H1 (cell line): Measurements from ENCODE around the gene MIEN1. TPM values are rescaled to one million over a fixed set of nuclear protein-coding genes. Genes with fewer than 3 reads are reported as not detected.

ENCODE experiments used
- KDM4A ChIP-seq: IDR thresholded peaks from one replicate; pipeline ENCODE4 v1.7.1; 2012; ENCODE audit warnings: low read depth, mild to moderate bottlenecking, moderate library complexity, low read length, inconsistent platforms; ENCODE audit not compliant: severe bottlenecking
- NANOG ChIP-seq: IDR thresholded peaks from 2 replicates; pipeline ENCODE4 v1.6.1; 2011; ENCODE audit warnings: low read length, low read depth, mild to moderate bottlenecking, inconsistent platforms; ENCODE audit not compliant: insufficient read depth, poor library complexity, severe bottlenecking
- POLR2A ChIP-seq, 2 experiments: IDR thresholded peaks; 1 replicate in 1 of 2; 2 replicates in 1 of 2; pipeline ENCODE4 v1.6.1; 2011; ENCODE audit warnings: low read depth in 2 of 2, low read length in 2 of 2, mild to moderate bottlenecking in 2 of 2; ENCODE audit errors: control extremely low read depth in 1 of 2
- POLR2AphosphoS5 ChIP-seq: IDR thresholded peaks from 2 replicates; pipeline ENCODE4 v1.6.1; 2011; ENCODE audit warnings: low read depth, low read length
- RAD21 ChIP-seq, 2 experiments: IDR thresholded peaks in 1 of 2; conservative IDR thresholded peaks in 1 of 2; 2 replicates each; pipeline ENCODE4 v1.6.1; 2011; ENCODE audit warnings: low read depth in 2 of 2, low read length in 2 of 2, improper control_type of control experiment in 1 of 2, inconsistent platforms in 1 of 2, mild to moderate bottlenecking in 1 of 2, moderate library complexity in 1 of 2
- RNF2 ChIP-seq: fragments of 200-900, 300-1000 bp; sonication (generic); IDR thresholded peaks from 2 replicates; pipeline ENCODE4 v1.7.1; 2016; ENCODE audit warnings: borderline replicate concordance, low read depth, mild to moderate bottlenecking, antibody characterized with exemption, low read length; ENCODE audit not compliant: poor library complexity, severe bottlenecking; ENCODE audit errors: missing control alignments
- SIRT6 ChIP-seq: IDR thresholded peaks from one replicate; pipeline ENCODE4 v1.7.1; 2012; ENCODE audit warnings: low read length, inconsistent platforms
- TCF12 ChIP-seq: IDR thresholded peaks from 2 replicates; pipeline ENCODE4 v1.6.1; 2011; ENCODE audit warnings: low read depth, mild to moderate bottlenecking, low read length
- polyA plus RNA-seq, 7 experiments: library from polyadenylated mRNA; depleted of rRNA in 3 of 7; stranded (reverse) in 5 of 7; unstranded in 2 of 7; fragments of >200 nt in 5 of 7; fragments of 200-250 nt in 2 of 7; gene quantifications; 1 replicate in 5 of 7; 2 replicates in 1 of 7; 4 replicates in 1 of 7; pipeline versions ENCODE4 v1.2.1 to v1.2.3, GENCODE V29; 2011 to 2013; ENCODE audit warnings: missing spikeins in 2 of 7, mixed read lengths in 2 of 7
- total RNA-seq: library from RNA; stranded (reverse); fragmentation: NEBNext Ultra II Directional; extraction: Animal tissue kit (Norgen Biotek cat#: 25700); gene quantifications from 2 replicates; pipeline ENCODE4 v1.2.1, GENCODE V29; 2021
- TF ChIP-seq, protein P1 (sequence below): IDR thresholded peaks from 2 replicates; pipeline ENCODE4 v1.6.1; 2012; ENCODE audit warnings: inconsistent platforms

MIEN1 gene
- total and polyA plus RNA-seq, 2 of the 8 experiments (the other 6 are each of a cell fraction or from before 2014, with no cell fraction given), result 29.6 to 54.9 TPM

DNA sequence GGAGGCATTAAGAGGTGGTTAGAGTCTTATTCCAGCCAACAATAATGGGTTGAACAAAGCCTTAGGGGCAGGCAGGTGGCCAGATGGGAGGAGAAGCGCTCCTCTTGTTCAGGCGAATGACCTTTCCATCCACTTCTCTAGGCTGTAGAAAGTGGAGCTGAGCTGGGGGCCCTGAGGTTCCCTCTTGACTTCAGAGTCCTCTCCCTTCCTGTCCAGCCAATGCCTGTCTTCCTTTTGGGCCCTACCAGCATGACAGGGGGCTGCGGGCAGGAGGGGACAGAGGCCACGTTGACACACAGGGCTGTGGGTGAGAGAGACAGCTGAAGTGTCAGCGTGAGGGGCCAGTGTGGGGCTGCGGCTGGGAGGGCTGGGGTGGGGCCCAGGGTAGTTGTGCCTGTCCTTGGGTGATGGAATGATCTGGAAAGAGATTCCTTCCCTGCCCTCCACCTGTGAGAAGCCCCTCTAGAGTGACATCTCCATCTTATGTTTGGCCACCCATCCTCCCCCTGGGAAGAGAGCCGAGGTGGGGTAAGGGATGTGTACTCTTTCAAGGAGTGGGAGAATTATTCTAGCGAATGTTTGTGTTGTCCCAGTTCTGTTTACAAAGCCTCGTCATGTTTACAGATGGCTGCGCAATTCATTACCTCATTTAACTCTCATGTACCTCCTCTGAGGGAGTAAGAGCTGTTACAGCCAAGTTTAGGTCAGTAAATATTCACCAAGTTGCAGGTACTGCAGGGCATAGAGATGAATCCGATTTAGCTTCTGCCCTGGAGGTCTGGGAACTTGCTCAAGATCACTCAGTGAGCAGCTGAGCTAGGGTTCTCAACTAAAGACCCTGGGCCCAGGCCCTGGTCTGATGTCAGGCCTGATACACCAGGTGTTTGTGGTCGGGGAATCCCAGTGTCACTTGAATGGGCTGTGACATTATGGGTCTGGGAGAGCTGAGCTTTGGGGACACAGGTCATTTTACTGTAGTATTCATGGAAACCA is 27.1 kb downstream of the MIEN1 start (continued):
- TF ChIP-seq SIRT6, result no peak
- TF ChIP-seq RNF2, result no peak
- no peak for TF ChIP-seq KDM4A
- no peak for TF ChIP-seq POLR2A (IDR thresholded peaks at IDR 0.05; ENCODE audit: control extremely low read depth in 1 of 2, low read depth in 2 of 2, low read length in 2 of 2)
- no peak for TF ChIP-seq TCF12
- TF ChIP-seq, protein P1, sequence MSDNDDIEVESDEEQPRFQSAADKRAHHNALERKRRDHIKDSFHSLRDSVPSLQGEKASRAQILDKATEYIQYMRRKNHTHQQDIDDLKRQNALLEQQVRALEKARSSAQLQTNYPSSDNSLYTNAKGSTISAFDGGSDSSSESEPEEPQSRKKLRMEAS, result no peak
- TF ChIP-seq RAD21 (IDR thresholded peaks at IDR 0.05 in 1 of 2, conservative IDR thresholded peaks at IDR 0.05 in 1 of 2; ENCODE audit: low read depth in 2 of 2, low read length in 2 of 2), result no peak
- TF ChIP-seq POLR2AphosphoS5, result no peak
- TF ChIP-seq NANOG, result no peak
